Motor neuron (in vitro differentiated cells): ENCODE results near the gene LRP1-AS. TPM values are rescaled to one million over a fixed set of nuclear protein-coding genes. Genes with fewer than 3 reads are reported as not detected.

Experiments
- ATAC-seq, 8 experiments: fragments of 200-7000 bp; cut with Tn5 transposase; replicated peaks in 6 of 8; 2 replicates each; pipeline ENCODE4 v1.8.0; 2021; ENCODE audit warnings: mild to moderate bottlenecking in 8 of 8, moderate library complexity in 8 of 8
- H3K27ac ChIP-seq, 2 donors: fragments of 250-450 bp; sonication (Bioruptor Pico); 2 replicates each; pipeline ENCODE4 v1.9.0; 2021; ENCODE audit warnings: antibody characterized with exemption in 2 of 2, mild to moderate bottlenecking in 2 of 2, moderate library complexity in 1 of 2
- H3K4me1 ChIP-seq, 2 donors: fragments of 250-450 bp; sonication (Bioruptor Pico); replicated peaks in 1 of 2; 2 replicates each; pipeline ENCODE4 v1.6.1; 2021; ENCODE audit warnings: antibody characterized with exemption in 2 of 2, mild to moderate bottlenecking in 2 of 2, moderate library complexity in 1 of 2
- H3K4me3 ChIP-seq, 5 donors: fragments of 250-450 bp; sonication (Bioruptor Pico); 2 replicates each; pipeline ENCODE4 v1.9.0; 2021; ENCODE audit warnings: antibody characterized with exemption in 5 of 5, mild to moderate bottlenecking in 5 of 5, moderate library complexity in 4 of 5
- WGBS, 10 experiments: fragments of 450-650 bp; shearing (Covaris generic); methylation state at CpG; one replicate each; pipeline ENCODE4 v1.0.0; 2022; 5-methylcytosine and 5-hydroxymethylcytosine counted together
- in situ Hi-C, 9 experiments: fragments of 400-800 bp; cut with MboI; loops; one replicate each; pipeline ENCODE4 v1.15.0; 2021; ENCODE audit warnings: low sequenced_read_pairs in 9 of 9, low pct_unique_long_range_greater_than_20kb in 2 of 9; ENCODE audit not compliant: unreplicated experiment in 9 of 9
- total RNA-seq, 8 experiments: library from RNA; unstranded; fragments of 300-600 nt; gene quantifications; 2 replicates each; pipeline versions ENCODE4 v1.2.3 to v1.2.4, GENCODE V29; 2022

LRP1-AS gene
- total RNA-seq, 8 experiments from 2014 or later = 0.57 to 0.81 (median 0.71) TPM; not detected in 3

GRCh38 chr12:57177354-57177753 is 29.9 kb upstream of the LRP1-AS start:
- Histone ChIP-seq H3K27ac (no peak overlapping the region), H3K4me1 (no peaks in the 10 kb centered on the region), H3K4me3 (no peak overlapping the region)
- 83 to 100% (median 100%) methylated on average over 1 to 4 of the region's 16 CpGs; no CpG with 5 or more reads in 6 of the 10 experiments for WGBS, 10 experiments
- ATAC-seq = no peak
- in situ Hi-C loops = loop anchor here in 2 of 9 experiments (10.0 kb wide), 1 partner anchor 53 kb away; the partner anchor contains the start of gene LRP1 (in 2 of the 2)

- H3K4me3 ChIP-seq = no peak overlapping the region
- in situ Hi-C loops = loop anchor here in 2 of 9 experiments (10.0 kb wide), 1 partner anchor 52 kb away; the partner anchor contains the start of gene LRP1 (in 2 of the 2)
- WGBS, 10 experiments = 30 to 100% (median 63%) methylated on average over 1 to 3 of the region's 9 CpGs; no CpG with 5 or more reads in 6 of the 10 experiments
- H3K27ac ChIP-seq = no peak overlapping the region
- peak in 2 of 8 experiments; percentile 62 to 66 for ATAC-seq
- H3K4me1 ChIP-seq = no peaks in the 10 kb centered on the region
Observed at GRCh38 chr12:57176846-57177245, 29.4 kb upstream of the LRP1-AS start.

GRCh38 chr12:57176139-57176477 is 28.7 kb upstream of the LRP1-AS start:
- no peak for ATAC-seq
- Histone ChIP-seq H3K27ac (no peak overlapping the region), H3K4me3 (no peak overlapping the region), H3K4me1 (no peaks in the 10 kb centered on the region)
- WGBS, 10 experiments = 18 to 100% (median 94%) methylated on average over 2 to 6 of the region's 9 CpGs; no CpG with 5 or more reads in 6 of the 10 experiments
- in situ Hi-C loops = loop anchor here in 2 of 9 experiments (10.0 kb wide), 1 partner anchor 51 kb away; the partner anchor contains the start of gene LRP1 (in 2 of the 2)

- WGBS, 10 experiments = 0 to 91% (median 46%) methylated on average over 2 to 11 of the region's 29 CpGs; no CpG with 5 or more reads in 3 of the 10 experiments
- no peak overlapping the region for H3K27ac ChIP-seq
- in situ Hi-C loops = loop anchor here in 2 of 9 experiments (10.0 kb wide), 1 partner anchor 51 kb away; the partner anchor contains the start of gene LRP1 (in 2 of the 2)
- ATAC-seq = peak; percentile 51 to 93 (median 58)
- no peaks in the 10 kb centered on the region for H3K4me1 ChIP-seq
- H3K4me3 ChIP-seq = no peak overlapping the region
Observed at GRCh38 chr12:57175428-57176138, 28.2 kb upstream of the LRP1-AS start.

- no peak overlapping the region for H3K4me3 ChIP-seq
- in situ Hi-C loops = loop anchor here in 2 of 9 experiments (10.0 kb wide), 1 partner anchor 49 kb away; the partner anchor contains the start of gene LRP1 (in 2 of the 2)
- H3K4me1 ChIP-seq = no peaks in the 10 kb centered on the region
- WGBS, 10 experiments = 20 to 90% methylated on average over 1 to 2 of the region's 14 CpGs; no CpG with 5 or more reads in 8 of the 10 experiments
- ATAC-seq = no peak
- no peak overlapping the region for H3K27ac ChIP-seq
Observed at GRCh38 chr12:57173683-57174082, 26.3 kb upstream of the LRP1-AS start.

GRCh38 chr12:57173089-57173488 is 25.7 kb upstream of the LRP1-AS start:
- ATAC-seq = peak in 2 of 8 experiments; percentile 13 to 45
- in situ Hi-C loops = loop anchor here in 2 of 9 experiments (10.0 kb wide), 1 partner anchor 48 kb away; the partner anchor contains the start of gene LRP1 (in 2 of the 2)
- Histone ChIP-seq H3K27ac (no peak overlapping the region), H3K4me3 (no peak overlapping the region), H3K4me1 (no peaks in the 10 kb centered on the region)
- WGBS, 10 experiments = 53 to 100% (median 82%) methylated on average over 1 to 6 of the region's 11 CpGs; no CpG with 5 or more reads in 7 of the 10 experiments

- no peak overlapping the region for H3K4me3 ChIP-seq
- H3K4me1 ChIP-seq = no peaks in the 10 kb centered on the region
- no peak overlapping the region for H3K27ac ChIP-seq
- 0 to 43% (median 20%) methylated on average over 1 of the region's 4 CpGs; no CpG with 5 or more reads in 7 of the 10 experiments for WGBS, 10 experiments
- peak in 2 of 8 experiments; percentile 5 to 10 for ATAC-seq
- in situ Hi-C loops = loop anchor here in 2 of 9 experiments (10.0 kb wide), 1 partner anchor 47 kb away; the partner anchor contains the start of gene LRP1 (in 2 of the 2)
Observed at GRCh38 chr12:57171668-57172067, 24.2 kb upstream of the LRP1-AS start.

GRCh38 chr12:57170927-57171326 is 23.5 kb upstream of the LRP1-AS start:
- H3K4me1 ChIP-seq = no peaks in the 10 kb centered on the region
- WGBS, 10 experiments = 76 to 100% (median 100%) methylated on average over 1 to 3 of the region's 4 CpGs; no CpG with 5 or more reads in 4 of the 10 experiments
- no peak overlapping the region for H3K4me3 ChIP-seq
- in situ Hi-C loops = loop anchor here in 2 of 9 experiments (10.0 kb wide), 1 partner anchor 46 kb away; the partner anchor contains the start of gene LRP1 (in 2 of the 2)
- no peak for ATAC-seq
- no peak overlapping the region for H3K27ac ChIP-seq

GRCh38 chr12:57170408-57170807 is 23.0 kb upstream of the LRP1-AS start:
- in situ Hi-C loops = loop anchor here in 2 of 9 experiments (10.0 kb wide), 1 partner anchor 46 kb away; the partner anchor contains the start of gene LRP1 (in 2 of the 2)
- WGBS, 10 experiments = 50 to 88% (median 86%) methylated on average over 1 of the region's 1 CpG; no CpG with 5 or more reads in 7 of the 10 experiments
- no peak overlapping the region for H3K4me3 ChIP-seq
- H3K4me1 ChIP-seq = no peaks in the 10 kb centered on the region
- no peak overlapping the region for H3K27ac ChIP-seq
- no peak for ATAC-seq

- no peak for ATAC-seq
- Histone ChIP-seq H3K27ac (no peak overlapping the region), H3K4me3 (no peak overlapping the region), H3K4me1 (no peaks in the 10 kb centered on the region)
- 43 to 98% (median 87%) methylated on average over 1 to 5 of the region's 7 CpGs; no CpG with 5 or more reads in 6 of the 10 experiments for WGBS, 10 experiments
- in situ Hi-C loops = loop anchor here in 2 of 9 experiments (10.0 kb wide), 1 partner anchor 45 kb away; the partner anchor contains the start of gene LRP1 (in 2 of the 2)
Observed at GRCh38 chr12:57169969-57170368, 22.6 kb upstream of the LRP1-AS start.

- in situ Hi-C loops = no loop called here
- H3K4me3 ChIP-seq = no peak overlapping the region
- 72 to 100% (median 97%) methylated on average over 1 to 12 of the region's 23 CpGs; no CpG with 5 or more reads in 3 of the 10 experiments for WGBS, 10 experiments
- H3K4me1 ChIP-seq = no peaks in the 10 kb centered on the region
- no peak overlapping the region for H3K27ac ChIP-seq
- ATAC-seq = no peak
Observed at GRCh38 chr12:57169046-57169795, 21.8 kb upstream of the LRP1-AS start.

GRCh38 chr12:57168058-57168457 is 20.6 kb upstream of the LRP1-AS start:
- H3K4me3 ChIP-seq = no peak overlapping the region
- no peaks in the 10 kb centered on the region for H3K4me1 ChIP-seq
- no peak overlapping the region for H3K27ac ChIP-seq
- in situ Hi-C loops = no loop called here
- WGBS, 10 experiments = 63 to 100% (median 78%) methylated on average over 1 to 2 of the region's 10 CpGs; no CpG with 5 or more reads in 3 of the 10 experiments
- ATAC-seq = peak in 3 of 8 experiments; percentile 48 to 92 (median 54)
